K562 (cell line): ENCODE results near the gene SLCO3A1. TPM values are rescaled to one million over a fixed set of nuclear protein-coding genes. Genes with fewer than 3 reads are reported as not detected.

Source experiments
- ATAC-seq: fragments of 200-7000 bp; cut with Tn5 transposase; 3 replicates; pipeline ENCODE4 v1.9.1; 2020; ENCODE audit warnings: moderate library complexity
- BruUV-seq: library from RNA; stranded (reverse); fragments of 400-500 nt; replicated peaks from 2 replicates; lab custom pipeline; 2021; lab: Mats Ljungman, UMichigan
- CTCF ChIA-PET: fragments of 300-600 bp; formaldehyde crosslinking; extraction: SDS; loops from one replicate; lab custom pipeline; 2021; ENCODE audit warnings: low intra/inter-chr PET ratio; lab: Yijun Ruan, JAX
- POLR2A ChIA-PET: fragments of 300-600, 350-650 bp; sonication (Branson Sonifier 250); formaldehyde crosslinking; extraction: SDS; loops from one replicate; lab custom pipeline; 2021; ENCODE audit warnings: antibody characterized with exemption, inconsistent platforms; lab: Yijun Ruan, JAX
- DNase-seq, 4 experiments: peaks; one replicate each; pipeline versions ENCODE4 v3.0.0 to v3.0.0-alpha.2; 2011 to 2018; ENCODE audit warnings: low spot score in 3 of 4, mixed read lengths in 3 of 4; ENCODE audit errors: extremely low read depth in 1 of 4
- FAIRE-seq: peaks from 2 replicates; lab custom pipeline; 2011; peaks lifted over from hg19 to GRCh38; lab: Jason Lieb, UNC
- H2AFZ ChIP-seq: 2 replicates; pipeline ENCODE4 v1.6.0; 2011; ENCODE audit warnings: low read depth, low read length, control low read depth, inconsistent platforms
- H3K27ac ChIP-seq: fragments of 200-600 bp; 3 replicates; pipeline ENCODE4 v1.8.0; 2011; ENCODE audit warnings: low read depth, mild to moderate bottlenecking, control low read depth, inconsistent platforms, low read length, moderate library complexity, mixed read lengths; ENCODE audit errors: extremely low read depth
- H3K27me3 ChIP-seq, 2 experiments: fragments of 300-600 bp in 1 of 2; 2 replicates in 1 of 2; 3 replicates in 1 of 2; pipeline versions ENCODE4 v1.6.0 to v1.8.0; 2011; ENCODE audit warnings: inconsistent platforms in 2 of 2, low read length in 2 of 2, mild to moderate bottlenecking in 1 of 2, mixed read lengths in 1 of 2, moderate library complexity in 1 of 2; ENCODE audit not compliant: control insufficient read depth in 2 of 2, insufficient read depth in 2 of 2
- H3K36me3 ChIP-seq: fragments of 300-600 bp; 3 replicates; pipeline ENCODE4 v1.8.0; 2011; ENCODE audit warnings: mild to moderate bottlenecking, low read length, inconsistent platforms; ENCODE audit not compliant: control insufficient read depth, insufficient read depth
- H3K4me1 ChIP-seq, 2 experiments: fragments of 200-600 bp in 1 of 2; replicated peaks in 1 of 2; 2 replicates in 1 of 2; 3 replicates in 1 of 2; pipeline versions ENCODE4 v1.5.1 to v1.8.0; 2011; ENCODE audit warnings: inconsistent platforms in 2 of 2, low read length in 2 of 2, mild to moderate bottlenecking in 1 of 2, mixed read lengths in 1 of 2, moderate library complexity in 1 of 2; ENCODE audit not compliant: control insufficient read depth in 2 of 2, insufficient read depth in 2 of 2
- H3K4me2 ChIP-seq: 2 replicates; pipeline ENCODE4 v1.6.1; 2011; ENCODE audit warnings: low read length, control low read depth, inconsistent platforms, mixed read lengths; ENCODE audit not compliant: insufficient read depth
- H3K4me3 ChIP-seq: fragments of 200-600 bp; sonication (generic), shearing (Covaris generic); 2 replicates; pipeline ENCODE4 v1.5.1; 2016; ENCODE audit warnings: control low read depth, inconsistent platforms
- H3K79me2 ChIP-seq: fragments of 200-600 bp; 3 replicates; pipeline ENCODE4 v1.8.0; 2011; ENCODE audit warnings: low read length, inconsistent platforms; ENCODE audit not compliant: control insufficient read depth, insufficient read depth
- H3K9ac ChIP-seq, 2 experiments: 2 replicates each; pipeline versions ENCODE4 v1.6.0 to v1.6.1; 2011; ENCODE audit warnings: low read depth in 2 of 2, low read length in 2 of 2, control low read depth in 1 of 2, inconsistent platforms in 1 of 2, mild to moderate bottlenecking in 1 of 2, mixed read lengths in 1 of 2; ENCODE audit not compliant: insufficient read depth in 1 of 2
- H3K9me1 ChIP-seq: one replicate; pipeline ENCODE4 v1.6.0; 2011; ENCODE audit warnings: inconsistent platforms, mild to moderate bottlenecking, low read length, moderate library complexity; ENCODE audit not compliant: control insufficient read depth, insufficient read depth
- H3K9me3 ChIP-seq: replicated peaks from 2 replicates; pipeline ENCODE4 v1.5.1; 2011; ENCODE audit warnings: low read depth, low read length, inconsistent platforms; ENCODE audit not compliant: control insufficient read depth, insufficient read depth
- H4K20me1 ChIP-seq: replicated peaks from 2 replicates; pipeline ENCODE4 v1.6.1; 2011; ENCODE audit warnings: low read length, inconsistent platforms, mixed read lengths; ENCODE audit not compliant: control insufficient read depth, insufficient read depth
- HMG20A ChIP-seq: fragments of 450-650 bp; formaldehyde crosslinking; conservative IDR thresholded peaks from 2 replicates; pipeline ENCODE4 v1.4.0; 2020; ENCODE audit warnings: mild to moderate bottlenecking, mixed read lengths
- JUND ChIP-seq, 2 experiments: IDR thresholded peaks; 2 replicates in 1 of 2; 3 replicates in 1 of 2; pipeline ENCODE4 v1.6.1; 2011; ENCODE audit warnings: borderline replicate concordance in 2 of 2, low read depth in 2 of 2, low read length in 2 of 2, improper control_type of control experiment in 1 of 2, missing biosample characterization in 1 of 2, missing genetic modification characterization in 1 of 2, missing genetic modification reagents in 1 of 2
- WGBS: fragments of 100-300 bp; shearing (Covaris generic); methylation state at CpG from one replicate; pipeline ENCODE4 v1.1.6; 2016; ENCODE audit warnings: low coverage, mixed read lengths; ENCODE audit not compliant: insufficient coverage; ENCODE audit errors: missing lambda C conversion rate; 5-methylcytosine and 5-hydroxymethylcytosine counted together
- in situ Hi-C: fragments of 300-500 bp; cut with MboI; formaldehyde crosslinking; loops from 4 replicates; pipeline ENCODE4 v1.15.0; 2018; ENCODE audit warnings: inconsistent platforms, mixed read lengths
- intact Hi-C: fragments of 100-400 bp; cut with micrococcal nuclease; formaldehyde crosslinking; loops from 2 replicates; pipeline ENCODE4 v1.14.2; 2022
- polyA plus RNA-seq, 8 experiments: library from polyadenylated mRNA; depleted of rRNA in 4 of 8; stranded (reverse) in 5 of 8; unstranded in 3 of 8; fragments of >200 nt; fragmentation: Nextera tagmentation in 2 of 8; fragmentation: Illumina TruSeq in 1 of 8; extraction: Ambion mirVana in 2 of 8; extraction: Trizol in 1 of 8; gene quantifications; 2 replicates each; pipeline versions ENCODE4 v1.2.1 to v1.2.3, GENCODE V29; 2011 to 2014; ENCODE audit warnings: inconsistent platforms in 1 of 8, missing spikeins in 1 of 8
- total RNA-seq, 7 experiments: library from RNA; depleted of rRNA in 6 of 7; stranded (reverse); fragments of >200 nt in 6 of 7; fragmentation: Illumina TruSeq in 2 of 7; extraction: Trizol in 2 of 7; gene quantifications; 2 replicates each; pipeline versions ENCODE4 v1.2.1 to v1.2.3, GENCODE V29; 2011 to 2021; ENCODE audit warnings: low replicate concordance in 1 of 7
- TF ChIP-seq, protein P1 (sequence below): fragments of 450-650 bp; IDR thresholded peaks from 2 replicates; pipeline ENCODE4 v1.6.1; 2016; ENCODE audit warnings: antibody characterized with exemption
- TF ChIP-seq, protein P2 (sequence below): fragments of 250-450 bp; sonication (Bioruptor Pico); IDR thresholded peaks from 2 replicates; pipeline ENCODE4 v1.8.0; 2022; ENCODE audit warnings: moderate library complexity, mild to moderate bottlenecking, inconsistent platforms
- TF ChIP-seq, protein P3 (sequence below): fragments of 200-600 bp; sonication (generic); IDR thresholded peaks from one replicate; pipeline ENCODE4 v1.6.1; 2012; ENCODE audit warnings: mild to moderate bottlenecking, low read depth, low read length, inconsistent platforms
- TF ChIP-seq, protein P4 (sequence below): sonication (generic); formaldehyde crosslinking; IDR thresholded peaks from 2 replicates; pipeline ENCODE4 v1.8.0; 2023; ENCODE audit warnings: mild to moderate bottlenecking, missing genetic modification reagents

Gene SLCO3A1
- total and polyA plus RNA-seq, 9 of the 15 experiments (the other 6 are each of a cell fraction or from before 2014, with no cell fraction given): 0.01 to 0.84 (median 0.06) TPM; not detected in 3

DNA sequence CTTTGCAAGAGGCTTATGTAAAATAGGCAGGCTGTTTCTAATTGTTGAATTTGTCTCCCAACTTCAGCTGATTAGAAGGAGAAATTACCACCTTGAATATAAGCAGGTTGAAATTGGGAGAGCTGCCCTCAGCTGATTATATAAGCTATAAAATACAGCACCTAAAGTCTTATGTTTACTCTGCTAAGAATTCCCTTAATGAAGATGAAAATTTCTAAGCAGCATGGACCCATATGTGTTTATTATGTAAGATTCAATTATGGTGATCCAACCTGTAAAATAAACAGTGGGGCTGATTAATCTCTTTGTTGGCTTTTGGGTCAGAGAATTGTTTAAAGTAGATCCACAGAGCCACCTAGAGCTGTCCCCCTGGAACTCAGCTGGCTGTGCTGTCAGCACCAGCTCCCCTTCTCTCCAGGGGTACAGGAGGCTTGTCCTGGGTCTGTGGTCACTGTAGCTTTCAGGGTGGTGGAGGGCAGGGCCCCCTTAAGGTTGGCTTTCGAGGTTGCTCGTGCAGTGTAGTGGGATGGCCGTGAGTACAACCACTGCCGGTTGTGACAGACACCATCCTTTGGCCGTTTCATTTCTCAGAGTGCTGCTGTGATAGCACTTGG, 9.5 kb downstream of the SLCO3A1 start:
- Histone ChIP-seq H3K79me2 (no peaks in the 10 kb centered on the region), H3K4me2 (no peak overlapping the region), H3K4me3 (no peak overlapping the region), H3K9me1 (no peaks in the 10 kb centered on the region), H3K27me3 (peaks cover 0 to 27% of the 10 kb centered on the region in 2 experiments; a peak in 3 of 5 replicates), H2AFZ (no peak overlapping the region), H3K27ac (no peak overlapping the region), H4K20me1 (peaks cover 4% of the 10 kb centered on the region; the same call in 1 of the 2 replicates), H3K9ac (no peak overlapping the region), H3K4me1 (no peaks in the 10 kb centered on the region), H3K9me3 (no peaks in the 10 kb centered on the region), H3K36me3 (no peaks in the 10 kb centered on the region)
- intact Hi-C loops: no loop called here
- ChIA-PET CTCF (no interaction called here), POLR2A (no interaction called here)
- DNase-seq: no peak
- in situ Hi-C loops: no loop called here
- FAIRE-seq: no peak
- BruUV-seq: no TSS peak
- no peak for ATAC-seq
- TF ChIP-seq, protein P1, sequence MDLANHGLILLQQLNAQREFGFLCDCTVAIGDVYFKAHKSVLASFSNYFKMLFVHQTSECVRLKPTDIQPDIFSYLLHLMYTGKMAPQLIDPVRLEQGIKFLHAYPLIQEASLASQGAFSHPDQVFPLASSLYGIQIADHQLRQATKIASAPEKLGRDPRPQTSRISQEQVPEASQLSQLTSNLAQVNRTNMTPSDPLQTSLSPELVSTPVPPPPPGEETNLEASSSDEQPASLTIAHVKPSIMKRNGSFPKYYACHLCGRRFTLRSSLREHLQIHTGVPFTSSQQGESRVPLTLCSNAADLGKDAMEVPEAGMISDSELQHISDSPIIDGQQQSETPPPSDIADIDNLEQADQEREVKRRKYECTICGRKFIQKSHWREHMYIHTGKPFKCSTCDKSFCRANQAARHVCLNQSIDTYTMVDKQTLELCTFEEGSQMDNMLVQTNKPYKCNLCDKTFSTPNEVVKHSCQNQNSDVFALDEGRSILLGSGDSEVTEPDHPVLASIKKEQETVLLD: no peak
- TF ChIP-seq, protein P2, sequence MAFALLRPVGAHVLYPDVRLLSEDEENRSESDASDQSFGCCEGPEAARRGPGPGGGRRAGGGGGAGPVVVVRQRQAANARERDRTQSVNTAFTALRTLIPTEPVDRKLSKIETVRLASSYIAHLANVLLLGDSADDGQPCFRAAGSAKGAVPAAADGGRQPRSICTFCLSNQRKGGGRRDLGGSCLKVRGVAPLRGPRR (CRISPR knock-in tag): no peak
- TF ChIP-seq, protein P3, sequence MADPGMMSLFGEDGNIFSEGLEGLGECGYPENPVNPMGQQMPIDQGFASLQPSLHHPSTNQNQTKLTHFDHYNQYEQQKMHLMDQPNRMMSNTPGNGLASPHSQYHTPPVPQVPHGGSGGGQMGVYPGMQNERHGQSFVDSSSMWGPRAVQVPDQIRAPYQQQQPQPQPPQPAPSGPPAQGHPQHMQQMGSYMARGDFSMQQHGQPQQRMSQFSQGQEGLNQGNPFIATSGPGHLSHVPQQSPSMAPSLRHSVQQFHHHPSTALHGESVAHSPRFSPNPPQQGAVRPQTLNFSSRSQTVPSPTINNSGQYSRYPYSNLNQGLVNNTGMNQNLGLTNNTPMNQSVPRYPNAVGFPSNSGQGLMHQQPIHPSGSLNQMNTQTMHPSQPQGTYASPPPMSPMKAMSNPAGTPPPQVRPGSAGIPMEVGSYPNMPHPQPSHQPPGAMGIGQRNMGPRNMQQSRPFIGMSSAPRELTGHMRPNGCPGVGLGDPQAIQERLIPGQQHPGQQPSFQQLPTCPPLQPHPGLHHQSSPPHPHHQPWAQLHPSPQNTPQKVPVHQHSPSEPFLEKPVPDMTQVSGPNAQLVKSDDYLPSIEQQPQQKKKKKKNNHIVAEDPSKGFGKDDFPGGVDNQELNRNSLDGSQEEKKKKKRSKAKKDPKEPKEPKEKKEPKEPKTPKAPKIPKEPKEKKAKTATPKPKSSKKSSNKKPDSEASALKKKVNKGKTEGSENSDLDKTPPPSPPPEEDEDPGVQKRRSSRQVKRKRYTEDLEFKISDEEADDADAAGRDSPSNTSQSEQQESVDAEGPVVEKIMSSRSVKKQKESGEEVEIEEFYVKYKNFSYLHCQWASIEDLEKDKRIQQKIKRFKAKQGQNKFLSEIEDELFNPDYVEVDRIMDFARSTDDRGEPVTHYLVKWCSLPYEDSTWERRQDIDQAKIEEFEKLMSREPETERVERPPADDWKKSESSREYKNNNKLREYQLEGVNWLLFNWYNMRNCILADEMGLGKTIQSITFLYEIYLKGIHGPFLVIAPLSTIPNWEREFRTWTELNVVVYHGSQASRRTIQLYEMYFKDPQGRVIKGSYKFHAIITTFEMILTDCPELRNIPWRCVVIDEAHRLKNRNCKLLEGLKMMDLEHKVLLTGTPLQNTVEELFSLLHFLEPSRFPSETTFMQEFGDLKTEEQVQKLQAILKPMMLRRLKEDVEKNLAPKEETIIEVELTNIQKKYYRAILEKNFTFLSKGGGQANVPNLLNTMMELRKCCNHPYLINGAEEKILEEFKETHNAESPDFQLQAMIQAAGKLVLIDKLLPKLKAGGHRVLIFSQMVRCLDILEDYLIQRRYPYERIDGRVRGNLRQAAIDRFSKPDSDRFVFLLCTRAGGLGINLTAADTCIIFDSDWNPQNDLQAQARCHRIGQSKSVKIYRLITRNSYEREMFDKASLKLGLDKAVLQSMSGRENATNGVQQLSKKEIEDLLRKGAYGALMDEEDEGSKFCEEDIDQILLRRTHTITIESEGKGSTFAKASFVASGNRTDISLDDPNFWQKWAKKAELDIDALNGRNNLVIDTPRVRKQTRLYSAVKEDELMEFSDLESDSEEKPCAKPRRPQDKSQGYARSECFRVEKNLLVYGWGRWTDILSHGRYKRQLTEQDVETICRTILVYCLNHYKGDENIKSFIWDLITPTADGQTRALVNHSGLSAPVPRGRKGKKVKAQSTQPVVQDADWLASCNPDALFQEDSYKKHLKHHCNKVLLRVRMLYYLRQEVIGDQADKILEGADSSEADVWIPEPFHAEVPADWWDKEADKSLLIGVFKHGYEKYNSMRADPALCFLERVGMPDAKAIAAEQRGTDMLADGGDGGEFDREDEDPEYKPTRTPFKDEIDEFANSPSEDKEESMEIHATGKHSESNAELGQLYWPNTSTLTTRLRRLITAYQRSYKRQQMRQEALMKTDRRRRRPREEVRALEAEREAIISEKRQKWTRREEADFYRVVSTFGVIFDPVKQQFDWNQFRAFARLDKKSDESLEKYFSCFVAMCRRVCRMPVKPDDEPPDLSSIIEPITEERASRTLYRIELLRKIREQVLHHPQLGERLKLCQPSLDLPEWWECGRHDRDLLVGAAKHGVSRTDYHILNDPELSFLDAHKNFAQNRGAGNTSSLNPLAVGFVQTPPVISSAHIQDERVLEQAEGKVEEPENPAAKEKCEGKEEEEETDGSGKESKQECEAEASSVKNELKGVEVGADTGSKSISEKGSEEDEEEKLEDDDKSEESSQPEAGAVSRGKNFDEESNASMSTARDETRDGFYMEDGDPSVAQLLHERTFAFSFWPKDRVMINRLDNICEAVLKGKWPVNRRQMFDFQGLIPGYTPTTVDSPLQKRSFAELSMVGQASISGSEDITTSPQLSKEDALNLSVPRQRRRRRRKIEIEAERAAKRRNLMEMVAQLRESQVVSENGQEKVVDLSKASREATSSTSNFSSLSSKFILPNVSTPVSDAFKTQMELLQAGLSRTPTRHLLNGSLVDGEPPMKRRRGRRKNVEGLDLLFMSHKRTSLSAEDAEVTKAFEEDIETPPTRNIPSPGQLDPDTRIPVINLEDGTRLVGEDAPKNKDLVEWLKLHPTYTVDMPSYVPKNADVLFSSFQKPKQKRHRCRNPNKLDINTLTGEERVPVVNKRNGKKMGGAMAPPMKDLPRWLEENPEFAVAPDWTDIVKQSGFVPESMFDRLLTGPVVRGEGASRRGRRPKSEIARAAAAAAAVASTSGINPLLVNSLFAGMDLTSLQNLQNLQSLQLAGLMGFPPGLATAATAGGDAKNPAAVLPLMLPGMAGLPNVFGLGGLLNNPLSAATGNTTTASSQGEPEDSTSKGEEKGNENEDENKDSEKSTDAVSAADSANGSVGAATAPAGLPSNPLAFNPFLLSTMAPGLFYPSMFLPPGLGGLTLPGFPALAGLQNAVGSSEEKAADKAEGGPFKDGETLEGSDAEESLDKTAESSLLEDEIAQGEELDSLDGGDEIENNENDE: no peak
- TF ChIP-seq JUND (IDR thresholded peaks at IDR 0.05; ENCODE audit: borderline replicate concordance, low read depth, low read length): no peak
- TF ChIP-seq JUND (tag; IDR thresholded peaks at IDR 0.05; ENCODE audit: borderline replicate concordance, low read depth, low read length): no peak
- no peak for TF ChIP-seq HMG20A
- TF ChIP-seq, protein P4, sequence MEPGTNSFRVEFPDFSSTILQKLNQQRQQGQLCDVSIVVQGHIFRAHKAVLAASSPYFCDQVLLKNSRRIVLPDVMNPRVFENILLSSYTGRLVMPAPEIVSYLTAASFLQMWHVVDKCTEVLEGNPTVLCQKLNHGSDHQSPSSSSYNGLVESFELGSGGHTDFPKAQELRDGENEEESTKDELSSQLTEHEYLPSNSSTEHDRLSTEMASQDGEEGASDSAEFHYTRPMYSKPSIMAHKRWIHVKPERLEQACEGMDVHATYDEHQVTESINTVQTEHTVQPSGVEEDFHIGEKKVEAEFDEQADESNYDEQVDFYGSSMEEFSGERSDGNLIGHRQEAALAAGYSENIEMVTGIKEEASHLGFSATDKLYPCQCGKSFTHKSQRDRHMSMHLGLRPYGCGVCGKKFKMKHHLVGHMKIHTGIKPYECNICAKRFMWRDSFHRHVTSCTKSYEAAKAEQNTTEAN (CRISPR knock-in tag): no peak
- 0% methylated on average over 5 of the region's 5 CpGs for WGBS
